ENCODE data around the gene ABCB10.

ABCB10 gene

GRCh38 chr1:229474509-229474908 is 84.0 kb downstream of the ABCB10 start:
- ChIA-PET POLR2A (no interaction called here), CTCF (interaction anchor here (1.3 kb wide), 1 partner anchor 8 kb away, joined by 7 read pairs; no protein-coding TSS in a partner anchor)
- DNase-seq (ENCODE audit: extremely low spot score): no peak
- TF ChIP-seq ZNF384 (IDR thresholded peaks at IDR 0.05) (no peak), NFRKB (IDR thresholded peaks at IDR 0.05) (no peak), ARNT (IDR thresholded peaks at IDR 0.05) (no peak), HDGF (IDR thresholded peaks at IDR 0.05; ENCODE audit: borderline replicate concordance) (no peak), ELF4 (IDR thresholded peaks at IDR 0.05) (no peak), LEF1 (IDR thresholded peaks at IDR 0.05; ENCODE audit: borderline replicate concordance) (no peak), FOXA1 (IDR thresholded peaks at IDR 0.05) (no peak), SUZ12 (IDR thresholded peaks at IDR 0.05) (no peak), CTBP1 (IDR thresholded peaks at IDR 0.05; ENCODE audit: borderline replicate concordance) (no peak), FOXK2 (IDR thresholded peaks at IDR 0.05) (no peak), PKNOX1 (IDR thresholded peaks at IDR 0.05) (no peak), SP1 (IDR thresholded peaks at IDR 0.05) (no peak), FOXM1 (IDR thresholded peaks at IDR 0.05; ENCODE audit: borderline replicate concordance) (no peak), TARDBP (IDR thresholded peaks at IDR 0.05) (no peak), BHLHE40 (IDR thresholded peaks at IDR 0.05; ENCODE audit: borderline replicate concordance) (no peak), L3MBTL2 (conservative IDR thresholded peaks at IDR 0.05) (no peak)

- POLR2A ChIA-PET: no interaction called here
- no peak for DNase-seq (ENCODE audit: extremely low spot score)
- TF ChIP-seq SP1 (IDR thresholded peaks at IDR 0.05) (no peak), CTBP1 (IDR thresholded peaks at IDR 0.05; ENCODE audit: borderline replicate concordance) (no peak), FOXA1 (IDR thresholded peaks at IDR 0.05) (no peak), LEF1 (IDR thresholded peaks at IDR 0.05; ENCODE audit: borderline replicate concordance) (no peak), NFRKB (IDR thresholded peaks at IDR 0.05) (no peak), ZNF384 (IDR thresholded peaks at IDR 0.05) (no peak), HDGF (IDR thresholded peaks at IDR 0.05; ENCODE audit: borderline replicate concordance) (no peak), ELF4 (IDR thresholded peaks at IDR 0.05) (no peak), L3MBTL2 (conservative IDR thresholded peaks at IDR 0.05) (no peak), SUZ12 (IDR thresholded peaks at IDR 0.05) (no peak), PKNOX1 (IDR thresholded peaks at IDR 0.05) (no peak), ARNT (IDR thresholded peaks at IDR 0.05) (no peak)
- CTCF ChIA-PET: interaction anchor here (1.1 kb wide), 1 partner anchor 11 kb away, joined by 3 read pairs; no protein-coding TSS in a partner anchor
Observed at GRCh38 chr1:229471175-229471574, 87.3 kb downstream of the ABCB10 start.

- ChIA-PET CTCF (interaction anchor here (0.6 to 1.1 kb wide), 2 partner anchors 12 to 205 kb away, joined by 3 to 4 read pairs; no protein-coding TSS in a partner anchor), POLR2A (no interaction called here)
- TF ChIP-seq BHLHE40 (IDR thresholded peaks at IDR 0.05; ENCODE audit: borderline replicate concordance) (no peak), PKNOX1 (IDR thresholded peaks at IDR 0.05) (no peak), L3MBTL2 (conservative IDR thresholded peaks at IDR 0.05) (no peak), FOXM1 (IDR thresholded peaks at IDR 0.05; ENCODE audit: borderline replicate concordance) (no peak), NFRKB (IDR thresholded peaks at IDR 0.05) (no peak), SP1 (IDR thresholded peaks at IDR 0.05) (no peak), CTBP1 (IDR thresholded peaks at IDR 0.05; ENCODE audit: borderline replicate concordance) (no peak), TARDBP (IDR thresholded peaks at IDR 0.05) (no peak), FOXA1 (IDR thresholded peaks at IDR 0.05) (no peak), FOXK2 (IDR thresholded peaks at IDR 0.05) (no peak), LEF1 (IDR thresholded peaks at IDR 0.05; ENCODE audit: borderline replicate concordance) (no peak), SUZ12 (IDR thresholded peaks at IDR 0.05) (no peak)
- DNase-seq (ENCODE audit: extremely low spot score): no peak
Observed at GRCh38 chr1:229470406-229471043, 88.0 kb downstream of the ABCB10 start.

GRCh38 chr1:229466887-229467286 is 91.6 kb downstream of the ABCB10 start:
- ChIA-PET POLR2A (no interaction called here), CTCF (interaction anchor here (1.3 kb wide), 1 partner anchor 15 kb away, joined by 4 read pairs; no protein-coding TSS in a partner anchor)
- TF ChIP-seq FOXM1 (IDR thresholded peaks at IDR 0.05; ENCODE audit: borderline replicate concordance) (no peak), PKNOX1 (IDR thresholded peaks at IDR 0.05) (no peak), HDGF (IDR thresholded peaks at IDR 0.05; ENCODE audit: borderline replicate concordance) (no peak)
- no peak for DNase-seq (ENCODE audit: extremely low spot score)
